Neural progenitor cell (in vitro differentiated cells): ENCODE results near the gene HLF.

ENCODE experiments used
- CTCF ChIP-seq: fragments of 200-600 bp; sonication (generic); IDR thresholded peaks from 2 replicates; pipeline ENCODE4 v1.5.1; 2017; ENCODE audit warnings: antibody characterized with exemption, mild to moderate bottlenecking
- EZH2phosphoT487 ChIP-seq: fragments of 200-600 bp; sonication (generic); IDR thresholded peaks from 2 replicates; pipeline ENCODE4 v1.6.1; 2017; ENCODE audit warnings: antibody characterized with exemption

GRCh38 chr17:55263569-55264277 lies 1.0 kb upstream of the HLF start:
- TF ChIP-seq CTCF, result no peak
- TF ChIP-seq EZH2phosphoT487, result peak; percentile 36
